ENCODE measurements around the gene RIPPLY3.

GRCh38 chr21:37057614-37058013 lies 51.1 kb downstream of the RIPPLY3 start:
- TF ChIP-seq, protein P1, sequence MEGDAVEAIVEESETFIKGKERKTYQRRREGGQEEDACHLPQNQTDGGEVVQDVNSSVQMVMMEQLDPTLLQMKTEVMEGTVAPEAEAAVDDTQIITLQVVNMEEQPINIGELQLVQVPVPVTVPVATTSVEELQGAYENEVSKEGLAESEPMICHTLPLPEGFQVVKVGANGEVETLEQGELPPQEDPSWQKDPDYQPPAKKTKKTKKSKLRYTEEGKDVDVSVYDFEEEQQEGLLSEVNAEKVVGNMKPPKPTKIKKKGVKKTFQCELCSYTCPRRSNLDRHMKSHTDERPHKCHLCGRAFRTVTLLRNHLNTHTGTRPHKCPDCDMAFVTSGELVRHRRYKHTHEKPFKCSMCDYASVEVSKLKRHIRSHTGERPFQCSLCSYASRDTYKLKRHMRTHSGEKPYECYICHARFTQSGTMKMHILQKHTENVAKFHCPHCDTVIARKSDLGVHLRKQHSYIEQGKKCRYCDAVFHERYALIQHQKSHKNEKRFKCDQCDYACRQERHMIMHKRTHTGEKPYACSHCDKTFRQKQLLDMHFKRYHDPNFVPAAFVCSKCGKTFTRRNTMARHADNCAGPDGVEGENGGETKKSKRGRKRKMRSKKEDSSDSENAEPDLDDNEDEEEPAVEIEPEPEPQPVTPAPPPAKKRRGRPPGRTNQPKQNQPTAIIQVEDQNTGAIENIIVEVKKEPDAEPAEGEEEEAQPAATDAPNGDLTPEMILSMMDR (IDR thresholded peaks at IDR 0.05): no peak
- TF ChIP-seq POLR2A (IDR thresholded peaks at IDR 0.05): no peak
